ENCODE measurements around the gene CD74.

Gene CD74

DNA sequence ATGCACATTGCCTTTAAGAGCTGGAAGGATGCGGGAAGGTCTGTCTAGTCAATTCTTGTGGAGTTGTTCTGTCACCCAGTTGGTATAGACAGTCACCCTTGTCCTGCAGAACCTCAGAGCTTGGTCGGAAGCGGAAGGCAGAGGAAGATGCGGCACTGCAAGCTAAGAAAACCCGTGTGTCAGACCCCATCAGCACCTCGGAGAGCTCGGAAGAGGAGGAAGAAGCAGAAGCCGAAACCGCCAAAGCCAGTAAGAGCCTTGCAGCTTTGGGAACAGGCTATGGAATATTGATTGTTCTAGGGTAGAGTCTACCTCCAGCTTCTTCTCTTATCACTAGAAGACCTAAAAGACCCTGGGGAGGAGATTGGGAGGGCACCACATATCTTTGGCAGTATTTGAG, 48.7 kb downstream of the CD74 start:
- no peak for DNase-seq (ENCODE audit: low read depth in 2 of 3, low spot score in 1 of 3)

DNA sequence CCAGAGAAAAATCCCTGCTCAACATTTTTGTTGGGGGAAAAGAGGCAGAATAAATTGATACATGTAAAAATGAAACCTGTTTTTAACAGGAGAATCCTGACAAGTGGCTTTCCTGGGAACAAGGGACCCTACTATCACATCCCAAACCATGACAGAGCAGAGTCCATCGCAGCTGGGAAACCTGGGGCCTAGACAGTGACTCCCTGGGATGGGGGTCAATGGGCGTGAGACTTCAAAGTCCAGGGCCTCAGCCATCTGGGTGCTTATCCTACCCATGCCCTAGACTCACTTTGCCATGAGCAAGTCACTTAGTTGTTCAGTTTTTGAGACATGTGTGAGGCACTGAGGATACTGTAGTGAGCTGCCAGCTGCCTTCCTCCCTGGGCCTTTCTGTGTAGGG, 49.5 kb downstream of the CD74 start:
- no peak for DNase-seq (ENCODE audit: low read depth in 2 of 3, low spot score in 1 of 3)

DNA sequence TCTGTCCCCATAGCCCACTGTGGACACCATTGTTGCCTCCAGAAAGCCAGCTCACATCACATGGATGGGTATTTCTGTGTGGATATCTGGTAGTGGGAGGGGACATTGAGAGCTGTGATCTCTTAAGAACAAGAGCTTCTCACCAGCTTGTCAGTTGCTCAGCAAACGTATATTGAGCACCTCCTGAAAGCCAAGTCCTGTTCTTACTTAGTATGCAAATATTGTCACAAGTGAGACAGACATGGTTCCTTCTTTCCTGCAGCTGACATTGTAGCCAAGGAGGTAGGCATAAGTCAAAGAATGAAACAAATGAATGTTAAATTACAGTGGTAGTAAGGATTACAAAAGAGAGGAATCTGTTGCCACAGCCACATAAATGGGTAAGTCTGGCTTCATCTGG, 51.4 kb downstream of the CD74 start:
- DNase-seq (ENCODE audit: low read depth in 2 of 3, low spot score in 1 of 3): no peak

DNA sequence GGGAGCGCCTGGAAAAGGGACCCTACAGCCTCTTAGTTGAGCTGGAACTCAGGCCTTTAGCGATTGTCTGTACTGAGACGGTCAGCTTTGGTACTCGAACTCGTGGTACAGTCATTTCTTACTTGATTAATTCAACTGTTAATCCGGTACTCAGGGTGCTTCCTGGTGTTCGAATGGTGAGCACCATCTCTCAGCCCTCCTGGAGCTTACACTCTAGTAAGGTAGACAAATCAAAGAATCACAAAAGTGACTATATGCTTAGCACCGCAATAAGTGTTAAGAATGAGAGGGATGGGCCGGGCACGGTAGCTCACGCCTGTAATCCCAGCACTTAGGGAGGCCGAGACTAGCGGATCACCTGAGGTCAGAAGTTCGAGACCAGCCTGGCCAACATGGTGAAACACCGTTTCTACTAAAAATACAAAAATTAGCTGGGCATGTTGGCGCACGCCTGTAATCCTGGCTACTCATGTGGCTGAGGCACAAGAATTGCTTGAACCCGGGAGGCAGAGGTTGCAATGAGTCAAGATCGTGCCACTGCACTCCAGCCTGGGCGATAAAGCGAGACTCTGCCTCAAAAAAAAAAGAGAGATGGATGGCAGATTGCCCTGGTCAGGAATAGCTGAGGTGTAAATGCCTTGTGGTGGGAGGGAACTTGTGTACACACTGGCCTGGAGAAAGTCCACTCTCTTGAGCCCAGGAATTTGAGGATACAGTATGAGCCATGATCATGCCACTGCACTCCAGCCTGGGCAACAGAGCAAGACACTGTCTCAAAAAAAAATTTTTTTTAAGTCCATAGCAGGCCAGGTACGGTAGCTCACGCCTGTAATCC, 54.2 kb downstream of the CD74 start:
- peak in 1 of 3 donors; percentile 8 for DNase-seq (ENCODE audit: low read depth in 2 of 3, low spot score in 1 of 3)

DNA sequence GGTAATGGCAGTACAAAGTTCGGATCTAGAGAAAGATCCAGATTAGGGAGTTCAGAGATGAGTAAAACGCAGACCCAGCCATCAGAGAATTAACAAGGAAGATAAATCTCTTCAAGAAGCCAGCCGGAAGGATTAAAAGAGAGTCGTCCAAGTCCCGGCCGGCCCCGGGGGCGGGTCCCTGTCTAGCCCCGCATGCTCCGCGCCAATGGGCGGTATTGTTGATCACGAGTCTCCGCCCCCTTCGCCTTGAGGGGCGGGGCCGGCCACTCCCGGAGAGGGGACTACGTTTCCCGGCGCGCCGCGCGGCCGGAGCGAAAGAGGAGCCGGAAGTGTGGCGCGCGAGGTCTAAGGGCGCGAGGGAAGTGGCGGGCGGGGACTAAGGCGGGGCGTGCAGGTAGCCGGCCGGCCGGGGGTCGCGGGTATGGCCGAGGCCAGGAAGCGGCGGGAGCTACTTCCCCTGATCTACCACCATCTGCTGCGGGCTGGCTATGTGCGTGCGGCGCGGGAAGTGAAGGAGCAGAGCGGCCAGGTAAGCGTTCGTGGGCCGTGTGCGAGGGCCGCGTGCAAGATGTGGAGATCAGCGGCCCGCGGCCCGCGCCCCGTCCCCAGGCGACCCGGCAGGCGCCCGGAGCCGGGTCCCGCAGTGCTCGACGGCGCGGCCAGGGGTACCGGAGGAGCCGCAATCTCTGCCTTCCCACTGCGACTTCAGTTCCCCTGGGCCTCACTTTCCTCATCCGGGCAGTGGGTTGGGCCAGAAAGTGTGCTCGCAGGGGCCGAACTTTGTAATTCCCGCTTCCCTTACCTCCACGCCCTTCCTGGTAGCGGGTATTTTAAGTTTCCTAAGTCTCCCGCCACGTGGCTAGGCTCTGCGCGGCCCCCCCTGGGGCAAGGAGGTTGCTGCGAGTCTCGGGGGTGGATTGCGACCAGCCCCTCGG, 55.1 kb downstream of the CD74 start, which contains the start of gene TCOF1:
Gene TCOF1 (plus strand): TSS at position 372 of the 935 bp plus-strand sequence. CDS start 50 bp downstream, at position 422.
- DNase-seq (ENCODE audit: low read depth in 2 of 3, low spot score in 1 of 3): peak; percentile 94 to 97 (median 96)

DNA sequence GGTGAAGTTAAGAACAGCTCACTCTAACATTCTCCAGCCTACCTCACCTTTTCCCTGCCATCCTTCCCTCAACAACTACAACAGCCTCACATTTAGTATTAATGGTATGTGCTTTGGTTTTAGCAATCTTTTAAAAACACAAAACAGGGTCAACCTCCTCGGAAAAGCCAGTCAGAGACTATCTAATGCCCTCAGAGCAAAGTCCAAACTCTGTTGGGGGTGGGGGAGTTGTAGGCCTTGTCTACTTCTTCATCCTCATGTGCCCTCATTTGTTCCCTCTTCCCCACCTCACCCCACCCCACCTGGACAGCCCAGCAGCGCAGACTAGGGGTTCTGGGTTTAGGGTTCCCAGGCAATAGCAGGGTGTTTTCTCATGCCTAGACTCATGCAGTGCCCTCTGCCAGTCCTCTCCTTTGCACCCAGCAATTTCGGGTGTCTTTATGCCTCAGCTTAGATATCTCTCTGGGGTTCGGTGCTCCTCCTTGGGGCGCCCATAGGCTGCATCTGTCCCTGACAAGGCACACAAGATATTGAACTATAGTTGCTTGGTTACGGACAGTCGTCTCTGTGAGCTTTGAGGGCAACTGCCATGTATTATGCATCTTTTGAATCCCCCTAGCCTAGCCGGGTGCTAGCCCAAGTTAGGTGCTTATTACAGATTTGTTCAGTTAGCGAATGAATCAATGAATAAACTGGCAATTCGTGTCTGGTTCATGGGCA, 56.0 kb downstream of the CD74 start:
- DNase-seq (ENCODE audit: low read depth in 2 of 3, low spot score in 1 of 3): no peak

DNA sequence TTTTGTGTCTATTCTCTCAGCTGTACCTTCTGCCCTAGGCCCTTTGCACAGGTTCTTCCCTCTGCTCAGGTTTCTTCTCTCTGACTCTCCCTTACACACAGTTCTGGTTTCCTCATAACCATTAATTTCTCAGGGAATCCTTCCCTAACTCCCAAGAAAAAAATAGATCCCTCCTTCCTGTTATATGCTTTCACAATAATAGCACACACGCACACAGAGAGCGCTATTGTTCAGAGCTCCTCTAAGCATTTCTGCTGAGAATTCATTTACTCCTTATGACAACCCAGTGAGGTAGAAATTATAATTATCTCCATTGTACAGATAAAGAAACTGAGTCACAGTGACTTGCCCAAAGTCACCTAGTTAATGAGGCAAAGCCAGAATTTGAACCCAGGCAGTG, 56.9 kb downstream of the CD74 start:
- DNase-seq (ENCODE audit: low read depth in 2 of 3, low spot score in 1 of 3): no peak

DNA sequence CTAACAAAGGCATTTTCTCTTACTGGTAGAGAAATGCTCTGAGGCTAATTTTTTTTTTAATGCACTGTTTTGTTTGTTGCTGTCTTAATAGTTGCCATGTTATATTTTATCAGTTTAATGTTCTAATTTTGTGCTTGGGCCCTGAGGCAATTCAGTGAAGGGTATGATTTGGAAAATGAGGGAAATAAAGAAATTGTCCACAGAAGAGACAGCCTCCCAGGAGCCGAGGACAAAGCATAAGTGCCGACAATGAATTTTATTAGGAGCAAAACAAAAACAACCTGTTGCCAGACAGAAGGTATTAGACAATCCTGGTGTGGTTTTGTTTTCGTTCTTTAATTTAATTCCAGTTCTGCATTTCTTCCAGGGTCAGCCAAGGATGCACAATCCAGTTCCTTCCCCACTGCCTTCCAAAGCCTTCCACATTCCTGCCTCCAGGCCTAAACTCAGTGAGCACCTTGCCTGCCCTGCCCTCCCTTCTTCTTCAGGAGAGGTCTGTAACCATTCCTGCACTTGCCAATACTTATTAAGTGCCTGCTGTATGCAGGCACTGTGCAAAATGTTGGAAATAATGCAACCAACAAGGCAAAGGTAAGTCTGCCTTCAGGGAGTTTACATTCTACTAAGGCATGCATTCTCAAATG, 59.6 kb downstream of the CD74 start:
- no peak for DNase-seq (ENCODE audit: low read depth in 2 of 3, low spot score in 1 of 3)

DNA sequence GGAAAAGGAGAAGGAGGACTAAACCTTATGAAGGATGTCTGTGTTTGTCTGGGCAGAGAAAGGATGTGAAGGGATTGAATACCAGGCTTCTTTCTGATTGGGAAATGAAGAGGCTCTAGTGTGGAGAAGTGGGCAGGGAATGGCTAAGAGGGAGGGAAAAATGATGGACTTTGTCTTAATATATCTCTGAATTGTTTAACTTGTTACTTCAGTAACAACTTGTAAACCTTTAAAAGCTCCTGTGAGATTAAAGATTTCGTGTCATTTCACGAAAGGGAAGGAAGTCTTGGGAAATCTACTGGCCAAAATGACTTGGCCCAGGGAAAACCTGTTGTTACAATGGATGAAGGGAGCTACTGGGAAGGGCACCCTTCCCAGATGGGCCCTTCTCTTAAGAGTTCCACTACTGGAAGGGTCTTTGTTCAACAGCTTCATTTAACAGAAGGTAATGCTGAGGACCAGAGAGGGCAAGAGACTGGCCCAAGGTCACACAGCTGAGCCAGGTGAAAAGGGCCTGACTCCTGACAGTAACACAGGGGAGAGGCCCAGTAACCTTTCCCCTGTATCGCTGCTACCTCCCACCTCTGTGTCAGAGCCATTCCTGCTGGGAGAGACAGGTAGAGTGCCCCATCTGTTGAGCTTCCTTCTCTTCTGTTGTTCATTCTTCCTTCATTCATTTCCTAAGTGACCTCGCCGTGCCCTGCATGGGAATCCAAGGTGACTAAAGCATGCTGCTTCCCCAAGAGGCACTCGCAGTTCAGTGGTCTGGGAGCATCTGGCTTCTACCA, 60.3 kb downstream of the CD74 start:
- no peak for DNase-seq (ENCODE audit: low read depth in 2 of 3, low spot score in 1 of 3)
